Brain microvascular endothelial cell (primary cell): ENCODE results near the gene TRIM29.

Experiments used
- DNase-seq: peaks from one replicate; pipeline ENCODE4 v3.0.0-alpha.2; 2020
- H3K27ac ChIP-seq: fragments of 250-450 bp; sonication (Bioruptor Pico); 2 replicates; pipeline ENCODE4 v1.5.1; 2020; ENCODE audit warnings: mild to moderate bottlenecking, moderate library complexity
- H3K27me3 ChIP-seq: fragments of 250-450 bp; sonication (Bioruptor Pico); replicated peaks from 2 replicates; pipeline ENCODE4 v1.5.1; 2020; ENCODE audit warnings: mild to moderate bottlenecking
- H3K36me3 ChIP-seq: fragments of 250-450 bp; sonication (Bioruptor Pico); replicated peaks from 2 replicates; pipeline ENCODE4 v1.5.1; 2020; ENCODE audit warnings: mild to moderate bottlenecking
- H3K4me3 ChIP-seq: 2 replicates; pipeline ENCODE4 v1.5.1; 2011; ENCODE audit warnings: low read depth, mild to moderate bottlenecking, control low read depth, low read length, moderate library complexity
- CTCF ChIP-seq: IDR thresholded peaks from 2 replicates; pipeline ENCODE4 v1.5.1; 2011; ENCODE audit warnings: low read depth, mild to moderate bottlenecking, moderate library complexity, low read length, control low read depth, inconsistent platforms; ENCODE audit errors: missing control alignments
- in situ Hi-C: cut with HindIII; loops from 2 replicates; pipeline ENCODE4 v1.10.0; 2017; ENCODE audit warnings: low sequenced_read_pairs, low pct_ligation_motif_present

The TRIM29 gene

GRCh38 chr11:120117991-120118390 is 19.9 kb downstream of the TRIM29 start:
- in situ Hi-C loops = no loop called here
- H3K27me3 ChIP-seq = peaks cover 2% of the 10 kb centered on the region
- DNase-seq = no peak
- H3K4me3 ChIP-seq = no peak overlapping the region
- TF ChIP-seq CTCF = no peak
- H3K36me3 ChIP-seq = no peaks in the 10 kb centered on the region
- H3K27ac ChIP-seq = no peak overlapping the region

DNA sequence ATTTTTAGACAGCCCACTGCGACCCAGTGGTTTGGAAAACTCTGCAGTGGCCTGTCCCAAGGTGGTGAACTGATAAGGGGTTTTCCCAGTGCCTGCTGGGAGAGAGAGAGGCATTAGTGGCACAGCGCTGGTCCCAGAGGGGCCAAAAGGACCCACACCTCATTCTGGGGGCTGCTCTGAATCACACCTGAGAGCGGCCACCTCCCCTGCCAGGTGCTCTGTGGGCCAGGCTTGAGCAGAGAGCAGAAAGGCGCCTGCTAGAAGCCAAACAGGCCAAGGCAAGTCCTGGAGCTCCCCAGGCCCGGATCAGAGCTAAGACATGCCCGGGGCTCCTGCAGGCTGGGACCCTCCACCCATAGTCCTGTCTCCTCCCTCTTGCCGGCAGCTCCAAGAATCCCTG is 20.9 kb downstream of the TRIM29 start:
- Histone ChIP-seq H3K27ac (no peak overlapping the region), H3K36me3 (no peaks in the 10 kb centered on the region), H3K27me3 (peaks cover 5% of the 10 kb centered on the region), H3K4me3 (no peak overlapping the region)
- in situ Hi-C loops = no loop called here
- no peak for DNase-seq
- no peak for TF ChIP-seq CTCF

- TF ChIP-seq CTCF = peak; percentile 26
- H3K36me3 ChIP-seq = no peaks in the 10 kb centered on the region
Observed at GRCh38 chr11:120115272-120116000, 22.5 kb downstream of the TRIM29 start.

DNA sequence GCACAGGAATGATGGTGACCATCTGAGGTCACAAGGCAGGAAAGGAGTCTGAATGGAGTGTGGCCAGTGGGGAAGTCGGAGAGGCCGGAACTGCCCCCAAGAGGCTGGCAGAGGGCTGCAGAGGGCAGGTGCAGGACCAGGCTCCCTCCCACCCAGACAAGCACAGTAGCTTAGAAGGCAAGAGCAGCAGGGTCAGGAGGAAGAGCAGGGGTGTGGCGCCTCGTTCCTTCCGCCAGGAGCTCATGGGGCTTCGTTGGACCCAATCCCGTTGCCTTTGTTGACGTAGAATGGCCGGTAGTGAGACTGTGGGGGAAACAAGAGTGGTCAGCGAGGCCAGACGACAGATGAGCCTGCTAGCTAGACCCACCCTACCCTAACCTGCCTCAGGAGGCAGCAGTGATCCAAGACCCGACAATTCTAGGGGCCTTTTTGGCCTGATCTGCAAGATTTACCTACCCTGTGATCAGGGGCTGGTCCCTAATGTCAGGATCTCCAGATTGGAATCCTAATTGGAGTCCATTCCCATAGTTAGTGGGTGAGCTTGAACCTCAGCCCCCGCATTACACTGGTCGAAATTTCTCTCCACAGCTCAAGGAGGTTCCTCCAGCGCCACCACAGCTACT is 25.6 kb downstream of the TRIM29 start:
- no peak overlapping the region for H3K27ac ChIP-seq
- TF ChIP-seq CTCF = peak; percentile 22
- no peak overlapping the region for H3K4me3 ChIP-seq
- in situ Hi-C loops = no loop called here
- peaks cover 11% of the 10 kb centered on the region for H3K27me3 ChIP-seq
- no peak for DNase-seq
- no peaks in the 10 kb centered on the region for H3K36me3 ChIP-seq

More at GRCh38 chr11:120115272-120116000, 22.5 kb downstream of the TRIM29 start:
- Histone ChIP-seq H3K4me3 (no peak overlapping the region), H3K27me3 (peaks cover 8% of the 10 kb centered on the region), H3K27ac (no peak overlapping the region)
- no peak for DNase-seq
- in situ Hi-C loops = no loop called here

GRCh38 chr11:120109531-120109930 is 28.4 kb downstream of the TRIM29 start:
- Histone ChIP-seq H3K27ac (no peak overlapping the region), H3K36me3 (no peaks in the 10 kb centered on the region), H3K27me3 (peaks cover 24% of the 10 kb centered on the region), H3K4me3 (no peak overlapping the region)
- no peak for DNase-seq
- no peak for TF ChIP-seq CTCF
- in situ Hi-C loops = no loop called here

- no peak overlapping the region for H3K4me3 ChIP-seq
- H3K27me3 ChIP-seq = peaks cover 27% of the 10 kb centered on the region
- no peak for DNase-seq
- H3K27ac ChIP-seq = no peak overlapping the region
- no peak for TF ChIP-seq CTCF
- in situ Hi-C loops = no loop called here
- H3K36me3 ChIP-seq = no peaks in the 10 kb centered on the region
Observed at GRCh38 chr11:120108785-120109168, 29.1 kb downstream of the TRIM29 start.
